ENCODE results near the gene NATD1.

NATD1 gene

DNA sequence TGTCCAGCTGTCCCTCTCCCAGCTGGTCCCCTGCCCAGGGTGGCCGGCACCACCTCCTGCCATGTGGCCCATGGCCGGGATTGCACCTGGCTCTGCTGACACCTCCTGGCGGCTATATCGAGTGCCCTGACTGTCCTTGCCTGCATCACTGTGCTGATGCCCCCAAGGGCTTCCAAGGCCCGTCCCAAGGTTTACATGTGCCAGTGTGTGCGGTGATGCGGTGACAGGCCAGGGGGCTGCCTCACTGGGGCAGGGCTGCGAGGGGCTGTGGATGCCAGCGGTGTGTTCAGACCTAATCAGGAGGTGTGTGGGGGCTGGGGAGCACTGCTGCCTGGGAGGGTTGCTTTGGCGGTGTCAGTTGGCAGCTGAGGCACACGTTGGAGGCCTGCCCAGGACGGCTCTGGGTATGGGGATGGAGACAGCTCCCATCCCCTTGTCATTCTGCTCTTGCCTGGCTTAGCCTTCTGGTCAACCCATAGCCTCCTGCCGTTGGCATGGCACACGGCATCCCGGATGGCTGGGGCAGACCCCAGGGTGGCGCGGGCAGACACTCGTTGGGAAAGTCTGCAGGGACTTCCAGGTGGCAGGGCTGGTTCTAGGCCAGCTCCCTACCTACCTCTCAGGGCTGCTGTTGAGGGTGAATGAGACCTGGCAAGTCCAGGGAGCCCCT lies 36.8 kb upstream of the NATD1 start:
- POLR2A ChIA-PET = no interaction called here

GRCh38 chr17:21289175-21289901 lies 36.1 kb upstream of the NATD1 start:
- no peak for DNase-seq (ENCODE audit: extremely low spot score)
- CTCF ChIA-PET = no interaction called here
- POLR2A ChIA-PET = no interaction called here
- TF ChIP-seq SP1 (IDR thresholded peaks at IDR 0.05) (no peak), BHLHE40 (IDR thresholded peaks at IDR 0.05; ENCODE audit: borderline replicate concordance) (no peak), LEF1 (IDR thresholded peaks at IDR 0.05; ENCODE audit: borderline replicate concordance) (no peak), FOXK2 (IDR thresholded peaks at IDR 0.05) (no peak), FOXM1 (IDR thresholded peaks at IDR 0.05; ENCODE audit: borderline replicate concordance) (no peak), ZNF384 (IDR thresholded peaks at IDR 0.05) (no peak), SUZ12 (IDR thresholded peaks at IDR 0.05) (no peak), FOXA1 (IDR thresholded peaks at IDR 0.05) (no peak), L3MBTL2 (conservative IDR thresholded peaks at IDR 0.05) (no peak), TARDBP (IDR thresholded peaks at IDR 0.05) (no peak), ARNT (IDR thresholded peaks at IDR 0.05) (no peak), NFRKB (IDR thresholded peaks at IDR 0.05) (no peak), ELF4 (IDR thresholded peaks at IDR 0.05) (no peak), CTBP1 (IDR thresholded peaks at IDR 0.05; ENCODE audit: borderline replicate concordance) (no peak)

More for the DNA sequence above, 36.8 kb upstream of the NATD1 start:
- DNase-seq (ENCODE audit: extremely low spot score) = no peak
- TF ChIP-seq TARDBP (IDR thresholded peaks at IDR 0.05) (no peak), SUZ12 (IDR thresholded peaks at IDR 0.05) (no peak), NFRKB (IDR thresholded peaks at IDR 0.05) (no peak), SP1 (IDR thresholded peaks at IDR 0.05) (no peak)
- CTCF ChIA-PET = no interaction called here

DNA sequence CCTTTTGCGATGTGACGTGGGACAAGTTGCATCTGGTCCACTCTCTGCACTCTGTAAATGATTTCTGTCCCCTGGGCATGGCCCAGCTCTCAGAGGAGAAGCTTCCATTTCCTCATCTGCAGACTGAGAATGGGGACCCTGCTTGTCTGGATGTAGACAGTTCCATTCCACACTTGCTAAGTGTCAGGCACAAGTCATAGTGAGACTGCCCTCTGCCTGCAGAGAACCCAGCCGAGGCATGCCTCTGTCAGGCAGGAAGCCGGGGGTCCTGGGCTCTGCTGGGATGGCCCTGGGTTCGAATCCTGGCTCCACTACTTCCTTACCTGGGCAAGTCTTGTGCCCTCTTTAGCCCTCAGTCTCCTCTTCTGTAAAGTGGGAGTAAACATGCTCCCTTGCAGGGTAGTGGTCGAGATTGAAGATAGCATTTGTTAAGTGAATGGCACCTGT lies 35.4 kb upstream of the NATD1 start:
- DNase-seq (ENCODE audit: extremely low spot score) = no peak
- TF ChIP-seq BHLHE40 (IDR thresholded peaks at IDR 0.05; ENCODE audit: borderline replicate concordance) (no peak), HDGF (IDR thresholded peaks at IDR 0.05; ENCODE audit: borderline replicate concordance) (no peak), NFRKB (IDR thresholded peaks at IDR 0.05) (no peak), SUZ12 (IDR thresholded peaks at IDR 0.05) (no peak), CTBP1 (IDR thresholded peaks at IDR 0.05; ENCODE audit: borderline replicate concordance) (no peak), FOXM1 (IDR thresholded peaks at IDR 0.05; ENCODE audit: borderline replicate concordance) (no peak), LEF1 (IDR thresholded peaks at IDR 0.05; ENCODE audit: borderline replicate concordance) (no peak), L3MBTL2 (conservative IDR thresholded peaks at IDR 0.05) (no peak), ELF4 (IDR thresholded peaks at IDR 0.05) (no peak), FOXA1 (IDR thresholded peaks at IDR 0.05) (no peak), TARDBP (IDR thresholded peaks at IDR 0.05) (no peak), FOXK2 (IDR thresholded peaks at IDR 0.05) (no peak), ZNF384 (IDR thresholded peaks at IDR 0.05) (no peak), SP1 (IDR thresholded peaks at IDR 0.05) (no peak), ARNT (IDR thresholded peaks at IDR 0.05) (no peak)
- TF ChIP-seq, protein P1, sequence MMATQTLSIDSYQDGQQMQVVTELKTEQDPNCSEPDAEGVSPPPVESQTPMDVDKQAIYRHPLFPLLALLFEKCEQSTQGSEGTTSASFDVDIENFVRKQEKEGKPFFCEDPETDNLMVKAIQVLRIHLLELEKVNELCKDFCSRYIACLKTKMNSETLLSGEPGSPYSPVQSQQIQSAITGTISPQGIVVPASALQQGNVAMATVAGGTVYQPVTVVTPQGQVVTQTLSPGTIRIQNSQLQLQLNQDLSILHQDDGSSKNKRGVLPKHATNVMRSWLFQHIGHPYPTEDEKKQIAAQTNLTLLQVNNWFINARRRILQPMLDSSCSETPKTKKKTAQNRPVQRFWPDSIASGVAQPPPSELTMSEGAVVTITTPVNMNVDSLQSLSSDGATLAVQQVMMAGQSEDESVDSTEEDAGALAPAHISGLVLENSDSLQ (IDR thresholded peaks at IDR 0.05) = no peak
- ChIA-PET POLR2A (no interaction called here), CTCF (no interaction called here)

DNA sequence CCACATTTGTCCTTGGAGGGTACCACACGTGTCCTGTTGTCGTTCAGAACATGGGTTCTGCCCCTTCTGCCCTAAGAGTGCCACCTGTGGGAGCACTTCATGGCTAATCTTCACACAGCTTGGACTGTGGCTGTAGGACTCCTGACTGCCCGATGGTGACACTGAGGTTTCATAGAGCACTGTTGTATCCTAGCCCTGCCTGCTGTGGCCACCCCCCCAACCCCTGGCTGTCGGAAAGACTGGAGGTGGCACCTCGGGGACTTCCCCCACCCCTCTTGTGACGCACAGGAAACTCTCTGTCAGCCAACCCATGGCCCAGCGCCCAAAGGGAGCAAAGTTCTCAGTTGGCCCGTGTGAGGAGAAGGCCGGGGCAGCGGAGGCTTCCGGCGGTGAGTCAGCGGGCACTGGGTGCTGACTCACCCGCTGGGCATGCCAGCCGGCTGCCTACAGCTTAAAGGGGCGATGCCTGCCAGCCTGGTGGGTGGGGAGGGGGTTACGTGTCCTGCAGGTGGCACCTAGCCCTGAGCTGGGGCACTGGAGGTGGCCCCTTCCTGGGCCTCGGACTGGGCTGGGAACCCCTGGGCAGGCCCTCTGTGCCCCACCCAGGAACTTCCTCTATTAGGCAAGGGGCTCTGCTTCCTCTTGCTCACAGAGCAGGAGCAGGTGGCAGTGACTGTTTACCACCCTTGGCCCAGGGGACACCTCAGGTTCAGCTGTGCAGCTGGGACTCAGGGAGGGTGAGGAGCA lies 34.7 kb upstream of the NATD1 start:
- TF ChIP-seq FOXM1 (IDR thresholded peaks at IDR 0.05; ENCODE audit: borderline replicate concordance) = no peak
- TF ChIP-seq TARDBP (IDR thresholded peaks at IDR 0.05) = no peak
- TF ChIP-seq ARNT (IDR thresholded peaks at IDR 0.05) = no peak
- TF ChIP-seq SP1 (IDR thresholded peaks at IDR 0.05) = no peak
- TF ChIP-seq, protein P1 (IDR thresholded peaks at IDR 0.05) = no peak
- no peak for TF ChIP-seq NFRKB (IDR thresholded peaks at IDR 0.05)
- no peak for TF ChIP-seq SUZ12 (IDR thresholded peaks at IDR 0.05)
- TF ChIP-seq L3MBTL2 (conservative IDR thresholded peaks at IDR 0.05) = no peak
- TF ChIP-seq FOXA1 (IDR thresholded peaks at IDR 0.05) = no peak
- TF ChIP-seq ZNF384 (IDR thresholded peaks at IDR 0.05) = no peak
- TF ChIP-seq CTBP1 (IDR thresholded peaks at IDR 0.05; ENCODE audit: borderline replicate concordance) = no peak
- no peak for TF ChIP-seq HDGF (IDR thresholded peaks at IDR 0.05; ENCODE audit: borderline replicate concordance)
- TF ChIP-seq ELF4 (IDR thresholded peaks at IDR 0.05) = no peak
- no peak for TF ChIP-seq LEF1 (IDR thresholded peaks at IDR 0.05; ENCODE audit: borderline replicate concordance)
- TF ChIP-seq BHLHE40 (IDR thresholded peaks at IDR 0.05; ENCODE audit: borderline replicate concordance) = no peak
- TF ChIP-seq FOXK2 (IDR thresholded peaks at IDR 0.05) = no peak
- ChIA-PET POLR2A (interaction anchor here (2.8 kb wide), 1 partner anchor 12 kb away, joined by 20 read pairs; no protein-coding TSS in a partner anchor), CTCF (no interaction called here)
- no peak for DNase-seq (ENCODE audit: extremely low spot score)

DNA sequence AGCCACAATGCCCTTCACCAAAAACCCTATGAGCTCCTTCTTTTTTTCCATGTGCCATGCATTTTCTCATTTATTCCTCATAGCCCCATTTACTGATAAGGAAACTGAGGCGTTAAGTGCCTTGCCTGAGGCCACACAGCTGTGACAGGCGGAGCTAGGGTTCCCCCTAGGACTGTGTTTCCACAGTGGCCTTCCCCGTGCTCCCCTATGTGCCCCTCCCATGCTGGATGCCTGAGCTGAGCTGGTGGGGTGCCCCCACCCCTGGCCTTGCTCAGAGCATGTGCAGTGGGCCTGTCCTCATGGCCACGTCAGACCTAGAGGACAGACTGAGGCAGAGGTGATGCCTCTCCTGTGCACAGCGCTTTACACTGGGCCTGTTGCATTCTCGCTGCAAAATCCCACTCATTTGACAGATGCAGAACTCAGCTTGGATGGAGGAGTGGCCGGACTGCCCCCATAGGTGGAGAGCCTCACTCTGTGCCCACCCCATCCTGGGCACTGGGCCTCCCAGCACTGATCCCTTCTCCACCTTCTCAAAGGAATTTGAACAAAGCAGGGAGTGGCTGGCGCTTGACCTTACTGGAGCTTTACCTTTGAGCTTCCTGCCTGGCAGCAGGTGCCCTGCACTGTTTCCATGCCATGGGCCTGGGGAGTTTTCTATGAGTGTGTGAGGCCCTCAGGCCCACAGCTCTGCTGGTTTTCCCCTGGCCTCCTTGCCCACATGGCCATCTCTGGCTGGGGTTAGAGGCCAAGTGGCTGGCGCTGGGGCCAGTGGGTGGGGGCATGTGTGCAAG lies 33.9 kb upstream of the NATD1 start:
- DNase-seq (ENCODE audit: extremely low spot score) = no peak
- POLR2A ChIA-PET = interaction anchor here (2.8 kb wide), 1 partner anchor 11 kb away, joined by 20 read pairs; no protein-coding TSS in a partner anchor
- CTCF ChIA-PET = no interaction called here
- TF ChIP-seq ELF4 (IDR thresholded peaks at IDR 0.05) = no peak
- TF ChIP-seq HDGF (IDR thresholded peaks at IDR 0.05; ENCODE audit: borderline replicate concordance) = no peak
- no peak for TF ChIP-seq NFRKB (IDR thresholded peaks at IDR 0.05)
- TF ChIP-seq, protein P1 (IDR thresholded peaks at IDR 0.05) = no peak
- TF ChIP-seq SUZ12 (IDR thresholded peaks at IDR 0.05) = no peak
- no peak for TF ChIP-seq TARDBP (IDR thresholded peaks at IDR 0.05)

Data from HEK293T (cell line).